H9 (cell line): ENCODE measurements around the gene ROBO1. TPM values are rescaled to one million over a fixed set of nuclear protein-coding genes. Genes with fewer than 3 reads are reported as not detected.

ENCODE experiments used
- DNase-seq: peaks from one replicate; pipeline ENCODE4 v3.0.0-alpha.2; 2017
- H2AFZ ChIP-seq: one replicate; pipeline ENCODE4 v1.6.1; 2013; ENCODE audit warnings: mild to moderate bottlenecking, low read length, control low read depth, moderate library complexity
- H2AK5ac ChIP-seq: 2 replicates; pipeline ENCODE4 v1.6.1; 2013; ENCODE audit warnings: low read length, control low read depth, mixed read lengths; ENCODE audit not compliant: insufficient read length
- H2BK120ac ChIP-seq: one replicate; pipeline ENCODE4 v1.6.1; 2013; ENCODE audit warnings: low read depth, mild to moderate bottlenecking, low read length, control low read depth, inconsistent platforms; ENCODE audit not compliant: poor library complexity, severe bottlenecking
- H2BK12ac ChIP-seq: 2 replicates; pipeline ENCODE4 v1.6.1; 2013; ENCODE audit warnings: low read length, control low read depth, mixed read lengths, low read depth; ENCODE audit not compliant: insufficient read length
- H2BK15ac ChIP-seq: 2 replicates; pipeline ENCODE4 v1.6.1; 2013; ENCODE audit warnings: low read depth, low read length, control low read depth
- H2BK20ac ChIP-seq: one replicate; pipeline ENCODE4 v1.6.1; 2013; ENCODE audit warnings: low read depth, mild to moderate bottlenecking, low read length, control low read depth, inconsistent platforms; ENCODE audit not compliant: poor library complexity, severe bottlenecking
- H2BK5ac ChIP-seq: 2 replicates; pipeline ENCODE4 v1.6.1; 2013; ENCODE audit warnings: low read length, control low read depth, mixed read lengths; ENCODE audit not compliant: insufficient read length
- H3K14ac ChIP-seq: 2 replicates; pipeline ENCODE4 v1.6.1; 2013; ENCODE audit warnings: low read length, control low read depth; ENCODE audit not compliant: insufficient read depth
- H3K18ac ChIP-seq: 2 replicates; pipeline ENCODE4 v1.6.1; 2013; ENCODE audit warnings: low read depth, mild to moderate bottlenecking, mixed read lengths, low read length, control low read depth; ENCODE audit not compliant: insufficient read length
- H3K23ac ChIP-seq: 2 replicates; pipeline ENCODE4 v1.6.1; 2013; ENCODE audit warnings: low read length, control low read depth, mixed read lengths, low read depth; ENCODE audit not compliant: insufficient read length
- H3K23me2 ChIP-seq: 2 replicates; pipeline ENCODE4 v1.6.1; 2013; ENCODE audit warnings: low read depth, mild to moderate bottlenecking, mixed read lengths, low read length, control low read depth; ENCODE audit not compliant: insufficient read length, poor library complexity, severe bottlenecking
- H3K27ac ChIP-seq: 2 replicates; pipeline ENCODE4 v1.5.1; 2013; ENCODE audit warnings: low read length, control low read depth, mixed read lengths, low read depth; ENCODE audit not compliant: insufficient read length
- H3K27me3 ChIP-seq: 2 replicates; pipeline ENCODE4 v1.6.1; 2013; ENCODE audit warnings: low read length, control low read depth, inconsistent platforms; ENCODE audit not compliant: insufficient read depth
- H3K4ac ChIP-seq: 2 replicates; pipeline ENCODE4 v1.6.1; 2013; ENCODE audit warnings: low read depth, mild to moderate bottlenecking, control low read depth, inconsistent platforms, low read length, moderate library complexity
- H3K4me1 ChIP-seq: 2 replicates; pipeline ENCODE4 v1.6.1; 2013; ENCODE audit warnings: low read length, control low read depth, inconsistent platforms; ENCODE audit not compliant: insufficient read depth
- H3K4me2 ChIP-seq: 2 replicates; pipeline ENCODE4 v1.6.1; 2013; ENCODE audit warnings: low read length, control low read depth, mixed read lengths; ENCODE audit not compliant: insufficient read length, insufficient read depth
- H3K56ac ChIP-seq: 2 replicates; pipeline ENCODE4 v1.6.1; 2013; ENCODE audit warnings: low read depth, mild to moderate bottlenecking, mixed read lengths, low read length, control low read depth; ENCODE audit not compliant: insufficient read length
- H3K79me1 ChIP-seq: 2 replicates; pipeline ENCODE4 v1.6.1; 2013; ENCODE audit warnings: low read depth, mild to moderate bottlenecking, moderate library complexity, low read length, control low read depth, inconsistent platforms; ENCODE audit not compliant: insufficient read depth, poor library complexity, severe bottlenecking
- H3K79me2 ChIP-seq: 2 replicates; pipeline ENCODE4 v1.6.1; 2013; ENCODE audit warnings: low read length, control low read depth, inconsistent platforms; ENCODE audit not compliant: insufficient read depth
- H3K9ac ChIP-seq: 2 replicates; pipeline ENCODE4 v1.6.1; 2013; ENCODE audit warnings: low read length, control low read depth, mixed read lengths; ENCODE audit not compliant: insufficient read length; ENCODE audit errors: extremely low read depth
- H3K9me3 ChIP-seq: one replicate; pipeline ENCODE4 v1.6.1; 2013; ENCODE audit warnings: low read depth, low read length, inconsistent platforms; ENCODE audit not compliant: control insufficient read depth
- H3T11ph ChIP-seq: one replicate; pipeline ENCODE4 v1.6.1; 2013; ENCODE audit warnings: mild to moderate bottlenecking, low read length, control low read depth, inconsistent platforms
- H4K20me1 ChIP-seq: one replicate; pipeline ENCODE4 v1.6.1; 2013; ENCODE audit not compliant: control insufficient read depth, insufficient read length, insufficient read depth
- H4K5ac ChIP-seq: 2 replicates; pipeline ENCODE4 v1.6.1; 2013; ENCODE audit warnings: low read depth, mild to moderate bottlenecking, mixed read lengths, low read length, control low read depth; ENCODE audit not compliant: insufficient read length
- H4K8ac ChIP-seq: replicated peaks from 2 replicates; pipeline ENCODE4 v1.6.1; 2013; ENCODE audit warnings: low read length, control low read depth, mixed read lengths, low read depth; ENCODE audit not compliant: insufficient read length
- H4K91ac ChIP-seq: 2 replicates; pipeline ENCODE4 v1.6.1; 2013; ENCODE audit warnings: low read depth, mild to moderate bottlenecking, moderate library complexity, mixed read lengths, low read length, control low read depth; ENCODE audit not compliant: insufficient read length
- H3K27ac Mint-ChIP-seq, 3 experiments: 2 replicates in 2 of 3; 3 replicates in 1 of 3; pipeline ENCODE4 v1.8.0; 2020 to 2021; ENCODE audit warnings: mixed read lengths in 3 of 3, mild to moderate bottlenecking in 1 of 3, moderate library complexity in 1 of 3
- H3K27me3 Mint-ChIP-seq: 2 replicates; pipeline ENCODE4 v1.8.0; 2021; ENCODE audit warnings: low read depth, mild to moderate bottlenecking, moderate library complexity, mixed read lengths
- H3K36me3 Mint-ChIP-seq, 3 experiments: 2 replicates in 2 of 3; 3 replicates in 1 of 3; pipeline ENCODE4 v1.8.0; 2020 to 2021; ENCODE audit warnings: low read depth in 3 of 3, mixed read lengths in 3 of 3; ENCODE audit not compliant: insufficient read depth in 1 of 3
- H3K4me1 Mint-ChIP-seq, 2 experiments: 2 replicates each; pipeline ENCODE4 v1.8.0; 2020; ENCODE audit warnings: mixed read lengths in 2 of 2
- H3K4me3 Mint-ChIP-seq, 2 experiments: 2 replicates in 1 of 2; 3 replicates in 1 of 2; pipeline ENCODE4 v1.8.0; 2020 to 2021; ENCODE audit warnings: mild to moderate bottlenecking in 2 of 2, mixed read lengths in 2 of 2, moderate library complexity in 1 of 2
- H3K9me3 Mint-ChIP-seq, 2 experiments: 2 replicates in 1 of 2; 3 replicates in 1 of 2; pipeline ENCODE4 v1.8.0; 2020; ENCODE audit warnings: mild to moderate bottlenecking in 2 of 2, mixed read lengths in 2 of 2, moderate library complexity in 1 of 2
- CTCF ChIP-seq: fragments of 200-600 bp; sonication (generic); conservative IDR thresholded peaks from 3 replicates; pipeline ENCODE4 v1.8.0; 2021; ENCODE audit warnings: antibody characterized with exemption, mild to moderate bottlenecking
- WGBS: extraction: QIAGEN DNeasy Blood & Tissue Kit; methylation state at CpG from one replicate; pipeline ENCODE4 v1.1.7; 2013; ENCODE audit warnings: missing lambda C conversion rate, low lambda C conversion rate, mixed read lengths; ENCODE audit not compliant: insufficient read length; ENCODE audit errors: extremely low coverage; 5-methylcytosine and 5-hydroxymethylcytosine counted together
- total RNA-seq: library from RNA; stranded (reverse); gene quantifications from 2 replicates; pipeline ENCODE4 v1.2.1, GENCODE V29; 2021

The ROBO1 gene
- total RNA-seq, 1 experiment from 2014 or later: 62.7 TPM

- H3K9me3 ChIP-seq: no peaks in the 10 kb centered on the region
- H3K27ac Mint-ChIP-seq: no peak overlapping the region
- no peak overlapping the region for H2BK15ac ChIP-seq
- H2BK12ac ChIP-seq: no peak overlapping the region
- H3T11ph ChIP-seq: no peak overlapping the region
- no peak overlapping the region for H3K4me2 ChIP-seq
- H3K9ac ChIP-seq: no peak overlapping the region
- H3K36me3 Mint-ChIP-seq: 0 out of 7 replicates have a peak, but pooled peaks cover 0 to 4% (median 3%) of the 10 kb centered on the region in 3 experiments
- H3K18ac ChIP-seq: no peak overlapping the region
- H3K27me3 Mint-ChIP-seq: no peaks in the 10 kb centered on the region
- H4K8ac ChIP-seq: no peak overlapping the region
- peaks cover 0 to 3% of the 10 kb centered on the region in 2 experiments; a peak in 2 of 5 replicates for H3K9me3 Mint-ChIP-seq
- no peaks in the 10 kb centered on the region for H3K4me1 ChIP-seq
- no peaks in the 10 kb centered on the region for H4K20me1 ChIP-seq
- no CpG with 5 or more reads among the region's 5 CpGs for WGBS
- H2AFZ ChIP-seq: no peak overlapping the region
- H3K4me1 Mint-ChIP-seq: peaks cover 6 to 14% of the 10 kb centered on the region in 2 experiments
- no peak overlapping the region for H2BK5ac ChIP-seq
- H3K56ac ChIP-seq: no peak overlapping the region
- H3K23ac ChIP-seq: no peak overlapping the region
- no peaks in the 10 kb centered on the region for H3K27me3 ChIP-seq
- no peaks in the 10 kb centered on the region for H3K79me2 ChIP-seq
- no peak overlapping the region for H2AK5ac ChIP-seq
- no peaks in the 10 kb centered on the region for H3K23me2 ChIP-seq
- H4K5ac ChIP-seq: no peak overlapping the region
- no peak overlapping the region for H3K14ac ChIP-seq
- H4K91ac ChIP-seq: no peak overlapping the region
- H2BK20ac ChIP-seq: no peak overlapping the region
- H3K4ac ChIP-seq: no peak overlapping the region
- no peak overlapping the region for H3K27ac ChIP-seq
- no peaks in the 10 kb centered on the region for H3K79me1 ChIP-seq
- DNase-seq: no peak
- no peak overlapping the region for H3K4me3 Mint-ChIP-seq
- H2BK120ac ChIP-seq: no peak overlapping the region
- no peak for TF ChIP-seq CTCF
Observed at GRCh38 chr3:79364784-79365183, 403.0 kb downstream of the ROBO1 start.
